22Rv1 (cell line): ENCODE data around the gene GDPGP1.

Experiments used
- CTCF ChIP-seq: fragments of 450-650 bp; IDR thresholded peaks from 2 replicates; pipeline ENCODE4 v1.5.1; 2017; ENCODE audit warnings: mild to moderate bottlenecking
- ZFX ChIP-seq: fragments of 450-650 bp; IDR thresholded peaks from 2 replicates; pipeline ENCODE4 v1.6.1; 2017; ENCODE audit warnings: antibody characterized with exemption, borderline replicate concordance

- TF ChIP-seq CTCF = no peak
- no peak for TF ChIP-seq ZFX
Observed at GRCh38 chr15:90187257-90187868, 46.6 kb upstream of the GDPGP1 start.
